Fibroblast of mammary gland (primary cell): ENCODE measurements around the gene GJD3.

ENCODE experiments used
- DNase-seq: peaks from one replicate; pipeline ENCODE4 v3.0.0-alpha.2; 2010; ENCODE audit warnings: low read depth
- H3K4me3 ChIP-seq: 2 replicates; pipeline ENCODE4 v1.5.1; 2011; ENCODE audit warnings: low read depth, mild to moderate bottlenecking, low read length, moderate library complexity; ENCODE audit not compliant: control insufficient read depth
- TF ChIP-seq, protein P1 (sequence below): conservative IDR thresholded peaks from 2 replicates; pipeline ENCODE4 v1.5.1; 2011; ENCODE audit warnings: low read depth, low read length, inconsistent platforms; ENCODE audit not compliant: control insufficient read depth, insufficient read depth

The GJD3 gene

DNA sequence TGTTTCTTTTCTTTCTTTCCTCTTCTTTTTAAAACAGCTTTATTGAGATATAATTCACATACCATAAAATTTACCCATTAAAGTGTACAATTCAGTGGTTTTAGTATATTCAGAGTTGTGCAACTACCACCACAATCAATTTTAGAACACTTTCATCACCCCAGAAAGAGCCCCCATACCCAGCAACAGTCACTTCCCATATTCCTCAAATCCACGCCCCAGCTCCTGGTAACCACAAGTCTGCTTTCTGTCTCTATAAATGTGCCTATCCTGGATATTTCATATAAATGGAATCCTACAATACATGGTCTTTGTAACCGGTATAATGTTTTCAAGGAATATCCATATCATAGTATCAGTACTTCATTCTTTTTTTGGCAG lies 36.2 kb downstream of the GJD3 start:
- no peak overlapping the region for H3K4me3 ChIP-seq
- TF ChIP-seq, protein P1, sequence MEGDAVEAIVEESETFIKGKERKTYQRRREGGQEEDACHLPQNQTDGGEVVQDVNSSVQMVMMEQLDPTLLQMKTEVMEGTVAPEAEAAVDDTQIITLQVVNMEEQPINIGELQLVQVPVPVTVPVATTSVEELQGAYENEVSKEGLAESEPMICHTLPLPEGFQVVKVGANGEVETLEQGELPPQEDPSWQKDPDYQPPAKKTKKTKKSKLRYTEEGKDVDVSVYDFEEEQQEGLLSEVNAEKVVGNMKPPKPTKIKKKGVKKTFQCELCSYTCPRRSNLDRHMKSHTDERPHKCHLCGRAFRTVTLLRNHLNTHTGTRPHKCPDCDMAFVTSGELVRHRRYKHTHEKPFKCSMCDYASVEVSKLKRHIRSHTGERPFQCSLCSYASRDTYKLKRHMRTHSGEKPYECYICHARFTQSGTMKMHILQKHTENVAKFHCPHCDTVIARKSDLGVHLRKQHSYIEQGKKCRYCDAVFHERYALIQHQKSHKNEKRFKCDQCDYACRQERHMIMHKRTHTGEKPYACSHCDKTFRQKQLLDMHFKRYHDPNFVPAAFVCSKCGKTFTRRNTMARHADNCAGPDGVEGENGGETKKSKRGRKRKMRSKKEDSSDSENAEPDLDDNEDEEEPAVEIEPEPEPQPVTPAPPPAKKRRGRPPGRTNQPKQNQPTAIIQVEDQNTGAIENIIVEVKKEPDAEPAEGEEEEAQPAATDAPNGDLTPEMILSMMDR, result no peak
- no peak for DNase-seq

- DNase-seq, result no peak
- TF ChIP-seq, protein P1, result no peak
- no peak overlapping the region for H3K4me3 ChIP-seq
These were observed 36.7 kb downstream of the GJD3 start for GRCh38 chr17:40327735-40328385.

DNA sequence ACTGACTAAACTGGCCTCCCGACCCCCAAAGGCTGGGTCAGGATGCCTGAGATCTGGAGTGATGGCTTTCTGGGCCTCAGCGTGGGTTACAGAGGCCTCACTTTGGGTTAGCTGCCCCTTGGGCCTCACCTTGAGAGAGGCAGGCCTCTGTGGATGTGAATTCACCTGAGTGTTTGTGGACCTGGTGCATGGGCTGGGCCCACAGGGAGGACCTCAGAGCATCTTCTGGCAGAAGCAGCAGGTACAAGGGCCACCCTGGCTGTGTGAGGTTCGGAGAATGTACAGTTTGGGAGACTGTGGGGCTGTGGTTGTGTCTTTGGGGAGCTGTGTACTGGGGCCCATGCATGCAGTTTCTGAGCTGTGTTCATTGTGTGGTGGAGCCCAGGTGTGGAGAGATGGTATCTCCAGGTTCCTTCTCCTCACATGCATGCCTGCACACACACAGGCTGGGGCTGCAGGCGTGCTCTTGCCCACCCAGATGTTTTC lies 37.2 kb downstream of the GJD3 start:
- H3K4me3 ChIP-seq, result no peak overlapping the region
- TF ChIP-seq, protein P1, result no peak
- no peak for DNase-seq

- TF ChIP-seq, protein P1, result no peak
- peak; percentile 67 for DNase-seq
- H3K4me3 ChIP-seq, result no peak overlapping the region
These were observed 37.7 kb downstream of the GJD3 start for GRCh38 chr17:40326832-40327199.

DNA sequence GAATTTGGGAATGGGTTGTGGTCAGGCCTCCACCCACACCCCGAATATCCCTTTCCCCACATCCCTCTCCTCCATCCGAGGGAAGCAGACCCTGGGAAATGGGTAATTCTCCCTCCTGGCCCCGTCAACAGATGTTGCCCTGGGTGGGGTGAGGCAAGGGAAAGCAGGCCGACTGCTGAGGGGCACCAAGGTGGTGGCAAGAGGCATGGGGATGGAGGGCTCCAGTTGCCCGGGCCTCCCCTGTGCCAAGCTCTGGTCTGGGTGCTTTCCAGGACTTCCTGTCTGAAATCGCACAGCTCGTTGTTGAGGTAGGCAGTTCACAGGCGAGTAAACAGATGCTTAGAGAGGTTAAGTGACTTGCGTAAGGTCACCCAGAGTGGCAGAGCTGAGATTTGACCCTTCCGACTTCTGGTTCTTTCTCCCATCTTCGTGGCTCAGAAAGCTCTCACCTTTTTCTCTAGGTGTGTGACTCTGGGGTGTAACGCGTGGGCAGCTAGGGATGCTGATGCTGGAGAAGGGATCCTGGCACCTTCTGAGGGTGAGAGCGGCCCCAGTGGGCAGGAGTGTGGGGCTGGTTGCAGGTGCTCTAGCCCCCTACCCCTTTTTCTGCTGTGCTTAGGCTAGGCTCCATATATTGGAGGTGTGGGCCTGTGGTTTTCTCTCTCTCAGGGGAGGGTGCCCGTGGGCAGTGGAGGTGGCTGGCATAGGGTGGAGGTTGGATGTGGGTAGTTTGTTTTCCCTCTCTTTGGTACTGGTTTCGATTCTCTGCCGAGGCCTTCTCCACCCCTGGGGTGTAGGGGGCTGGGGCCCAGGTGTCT lies 38.3 kb downstream of the GJD3 start:
- no peak overlapping the region for H3K4me3 ChIP-seq
- TF ChIP-seq, protein P1, result no peak
- DNase-seq, result no peak

GRCh38 chr17:40325156-40326013 lies 39.2 kb downstream of the GJD3 start:
- TF ChIP-seq, protein P1, result no peak
- no peak for DNase-seq
- H3K4me3 ChIP-seq, result no peak overlapping the region
